SH-SY5Y (cell line): ENCODE measurements around the gene APEH.

Source experiments
- GATA2 ChIP-seq: IDR thresholded peaks from 2 replicates; pipeline ENCODE4 v1.6.1; 2011; ENCODE audit warnings: mild to moderate bottlenecking, low read depth, low read length
- GATA3 ChIP-seq: IDR thresholded peaks from 2 replicates; pipeline ENCODE4 v1.6.1; 2011; ENCODE audit warnings: low read depth, mild to moderate bottlenecking, low read length, moderate library complexity

DNA sequence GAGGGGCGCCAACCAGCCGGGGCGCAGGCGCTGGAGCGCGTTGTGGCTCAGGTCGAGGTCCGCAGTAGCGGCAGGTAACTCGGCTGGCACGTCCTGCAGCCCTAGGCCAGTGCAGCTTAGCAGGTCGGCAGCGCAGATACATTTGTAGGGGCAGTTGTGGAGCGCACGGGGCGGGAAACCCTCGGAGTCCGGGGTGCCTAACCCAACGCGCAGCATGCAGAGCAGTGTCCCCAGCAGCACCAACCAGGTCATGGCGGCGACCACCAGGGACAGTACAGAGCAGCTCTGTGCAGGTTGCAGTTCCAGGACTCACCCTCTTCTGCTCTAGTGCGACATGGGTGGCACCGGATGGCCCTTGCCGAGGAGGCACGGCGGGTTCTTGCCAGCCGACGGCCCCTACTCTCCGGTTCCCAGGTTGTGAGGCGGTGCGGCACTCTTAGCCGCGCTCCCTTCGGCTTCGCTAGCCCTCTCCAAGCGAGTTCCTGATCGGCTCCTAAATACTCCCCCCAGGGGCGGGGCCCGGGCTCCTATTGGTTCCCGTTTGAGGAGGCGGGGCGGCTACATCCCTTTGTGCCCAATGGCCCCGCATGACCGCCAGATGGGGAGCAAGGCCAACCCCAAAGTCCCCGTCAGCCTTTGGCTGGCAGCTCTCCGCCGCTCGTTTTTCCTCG, 45.2 kb downstream of the APEH start, which contains the start of gene AMIGO3:
- TF ChIP-seq GATA2: no peak
- TF ChIP-seq GATA3: no peak
